HG03432 (cell line): ENCODE measurements around the gene TMTC2.

Experiments
- ATAC-seq: cut with Tn5 transposase; IDR thresholded peaks from one replicate; pipeline ENCODE4 v1.9.1; 2021; ENCODE audit warnings: mild to moderate bottlenecking, moderate library complexity; ENCODE audit not compliant: unreplicated experiment

TMTC2 gene

GRCh38 chr12:82998509-82998908 is 311.8 kb downstream of the TMTC2 start:
- ATAC-seq = no peak

- no peak for ATAC-seq
Measured at GRCh38 chr12:83003026-83003425, 316.3 kb downstream of the TMTC2 start.

DNA sequence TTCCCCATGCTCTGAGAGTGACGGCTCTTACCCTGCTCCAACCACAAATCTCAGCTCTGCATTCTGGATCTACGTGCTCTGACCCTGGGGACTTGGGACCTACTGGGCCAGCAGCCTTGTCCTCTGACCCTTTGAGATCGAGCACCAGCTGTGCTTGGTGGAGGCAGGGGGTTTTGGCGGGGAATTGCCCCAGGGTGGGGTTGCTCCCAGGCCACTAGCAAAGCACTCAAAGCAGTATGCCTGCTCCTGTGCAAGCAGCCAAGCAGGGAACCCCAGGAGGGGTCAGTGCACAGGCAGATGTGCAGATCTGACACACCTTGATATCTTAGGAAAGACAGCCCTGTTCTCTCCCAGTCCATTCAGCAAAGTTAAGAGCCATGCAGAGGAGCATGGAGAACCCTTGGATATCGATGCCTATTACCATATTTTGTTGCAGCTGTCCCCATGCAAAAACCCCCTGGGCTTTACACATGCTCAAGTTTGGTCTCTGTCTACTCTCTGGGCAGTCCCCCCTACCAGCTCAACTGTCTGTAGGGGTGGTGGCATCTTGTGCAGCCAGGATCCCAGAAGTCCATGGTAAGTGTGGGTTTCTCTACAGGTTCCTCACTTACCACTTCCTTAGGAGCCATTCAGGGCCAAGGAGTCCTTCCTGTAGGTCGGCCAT is 319.0 kb downstream of the TMTC2 start:
- ATAC-seq = peak; percentile 72

GRCh38 chr12:83008703-83009102 is 322.0 kb downstream of the TMTC2 start:
- no peak for ATAC-seq

- no peak for ATAC-seq
Measured at GRCh38 chr12:83010169-83010804, 323.6 kb downstream of the TMTC2 start.

GRCh38 chr12:83015390-83016217 is 328.9 kb downstream of the TMTC2 start:
- ATAC-seq = no peak

DNA sequence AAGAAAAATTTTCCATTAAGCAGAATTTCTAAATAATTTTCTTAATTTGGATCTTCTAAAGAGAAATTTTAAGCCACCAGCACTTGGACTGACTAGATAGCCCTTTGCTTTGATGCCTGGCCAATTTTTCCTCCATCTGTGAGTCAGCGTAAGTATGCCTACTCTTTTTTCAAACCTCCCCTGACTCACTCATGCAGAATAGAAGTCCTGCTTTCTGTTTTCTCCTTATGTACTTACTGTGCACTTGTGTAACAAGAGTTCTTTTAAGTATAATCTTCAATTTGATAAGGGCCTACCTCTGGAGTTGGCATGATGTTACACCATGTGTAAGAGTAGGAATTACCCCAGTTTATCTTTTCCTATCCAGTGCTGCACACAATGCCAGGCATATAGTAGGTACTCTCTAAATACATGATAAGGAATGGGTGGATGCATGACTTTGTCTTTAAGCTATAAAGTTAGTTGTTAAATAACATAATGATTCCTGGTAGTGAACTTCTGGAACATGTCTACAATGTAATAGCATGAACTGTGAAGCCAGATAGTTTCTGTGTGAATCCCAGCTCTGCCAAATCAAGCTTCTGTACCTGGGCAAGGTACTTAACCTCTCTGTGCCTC is 329.6 kb downstream of the TMTC2 start:
- ATAC-seq = no peak

- no peak for ATAC-seq
Measured at GRCh38 chr12:83016991-83017390, 330.3 kb downstream of the TMTC2 start.

GRCh38 chr12:83018088-83018487 is 331.4 kb downstream of the TMTC2 start:
- no peak for ATAC-seq

DNA sequence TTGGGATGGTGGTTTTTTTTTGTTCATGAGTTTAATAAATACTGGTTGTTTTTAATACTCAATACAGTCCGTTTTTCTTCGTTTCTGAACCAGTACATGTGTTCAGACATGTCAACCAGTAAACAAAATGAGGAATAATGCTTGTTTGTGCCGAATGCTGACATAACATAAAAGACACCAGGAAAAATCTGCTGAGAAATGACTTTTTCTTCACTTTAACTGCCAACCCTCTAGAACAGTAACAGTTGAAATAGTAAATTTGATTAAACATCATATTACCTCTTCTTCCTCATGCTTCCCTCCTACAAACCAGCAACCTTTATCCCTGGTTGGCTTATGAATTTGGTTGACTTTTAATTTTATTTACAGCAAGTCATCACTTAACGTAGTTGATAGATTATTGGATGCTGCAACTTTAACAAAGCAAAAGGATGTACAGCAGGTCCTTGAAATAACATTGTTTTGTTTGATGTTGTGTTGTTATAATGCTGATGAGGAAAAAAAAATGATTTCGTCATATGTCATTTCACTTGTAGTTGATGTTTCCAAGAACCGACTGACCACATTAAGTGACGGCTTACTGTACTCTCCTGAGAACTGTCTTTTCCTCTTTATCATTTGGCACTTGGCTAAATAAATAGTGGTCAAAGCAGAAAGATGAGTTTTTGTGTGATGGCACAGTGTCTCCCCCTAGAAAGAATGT is 340.5 kb downstream of the TMTC2 start:
- no peak for ATAC-seq

GRCh38 chr12:83031196-83031595 is 344.5 kb downstream of the TMTC2 start:
- no peak for ATAC-seq

DNA sequence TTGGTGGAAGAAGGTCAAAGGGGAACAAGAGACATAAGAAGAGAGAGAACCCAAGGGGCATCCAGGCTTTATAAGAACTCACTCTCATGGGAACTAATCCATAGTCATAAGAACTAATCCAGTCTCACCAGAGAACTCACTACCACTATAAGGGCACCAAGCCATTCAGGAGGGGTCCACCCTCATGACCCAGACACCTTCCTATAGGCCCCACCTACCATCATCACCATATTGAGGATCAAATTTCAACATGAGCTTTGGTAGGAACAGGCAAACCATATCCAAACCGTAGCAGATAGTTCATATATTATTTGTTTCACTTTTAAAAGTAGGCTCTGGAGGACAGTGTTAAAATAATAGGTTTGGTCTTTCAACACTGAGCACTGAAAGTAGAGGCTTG is 350.1 kb downstream of the TMTC2 start:
- ATAC-seq = no peak

- ATAC-seq = no peak
Measured at GRCh38 chr12:83039413-83039812, 352.7 kb downstream of the TMTC2 start.

- ATAC-seq = no peak
Measured at GRCh38 chr12:83040339-83040738, 353.6 kb downstream of the TMTC2 start.

DNA sequence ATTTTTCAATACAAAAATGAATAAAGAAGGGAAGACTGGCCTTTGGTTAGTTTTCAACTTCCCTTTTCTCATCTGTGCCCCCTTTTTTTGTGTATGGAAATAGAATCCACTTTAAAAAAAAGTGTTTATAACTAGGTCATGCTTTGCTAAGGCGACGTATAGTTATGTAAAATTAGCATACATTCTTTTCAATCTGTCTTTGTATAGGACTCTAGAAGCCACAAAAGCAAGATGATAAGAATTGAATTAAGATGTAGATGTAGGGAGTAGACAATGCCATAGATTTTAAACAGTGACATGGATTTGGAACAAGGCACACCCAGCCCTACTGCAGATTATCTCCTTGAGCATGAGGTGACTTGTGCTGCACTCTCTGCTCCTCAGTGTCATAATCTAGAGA is 354.3 kb downstream of the TMTC2 start:
- ATAC-seq = no peak

GRCh38 chr12:83042441-83043200 is 355.9 kb downstream of the TMTC2 start:
- no peak for ATAC-seq

DNA sequence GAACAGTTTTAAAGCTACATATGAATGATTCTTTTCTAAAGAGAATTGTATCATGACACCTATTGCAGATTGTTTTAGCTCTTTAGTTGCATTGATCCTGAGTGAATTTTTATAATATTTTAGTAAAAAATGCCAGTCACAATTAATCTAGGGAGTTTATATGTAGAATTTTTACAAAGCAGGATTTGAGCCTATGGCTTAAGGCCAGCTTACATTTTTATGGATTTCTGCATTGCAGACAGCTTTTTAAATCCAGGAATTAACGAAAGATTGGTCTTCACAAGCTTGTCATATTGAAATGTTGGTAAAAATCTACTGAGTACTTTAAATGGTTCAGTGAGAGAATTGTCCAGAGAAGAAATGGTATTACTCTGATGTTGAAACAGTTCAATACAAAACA is 358.0 kb downstream of the TMTC2 start:
- no peak for ATAC-seq

- ATAC-seq = no peak
Measured at GRCh38 chr12:83046019-83046418, 359.3 kb downstream of the TMTC2 start.

DNA sequence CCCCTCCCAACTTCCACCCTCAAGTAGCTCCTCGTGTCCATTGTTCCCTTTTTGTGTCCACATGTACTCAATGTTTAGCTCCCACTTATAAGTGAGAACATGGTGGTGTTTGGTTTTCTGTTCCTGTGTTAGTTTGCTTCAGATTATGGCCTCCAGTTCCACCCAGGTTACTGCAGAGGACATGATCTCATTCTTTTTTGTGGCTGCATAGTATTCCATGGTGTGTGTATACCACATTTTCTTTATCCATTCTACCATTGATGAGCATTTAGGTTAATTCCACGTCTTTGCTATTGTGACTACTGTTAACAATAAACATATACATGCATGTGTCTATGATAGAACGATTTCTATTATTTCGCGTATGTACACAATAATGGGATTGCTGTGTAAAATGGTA is 362.6 kb downstream of the TMTC2 start:
- no peak for ATAC-seq

GRCh38 chr12:83052890-83053541 is 366.3 kb downstream of the TMTC2 start:
- ATAC-seq = no peak
